NCI-H460 (cell line): ENCODE results near the gene SLC37A4. TPM values are rescaled to one million over a fixed set of nuclear protein-coding genes. Genes with fewer than 3 reads are reported as not detected.
"Not testable (repeated sequence)": the region's sequence is repeated elsewhere in the genome, so short reads cannot be mapped to it uniquely, and the experiment has no call there.

ENCODE experiments used
- DNase-seq: peaks from one replicate; pipeline ENCODE4 v3.0.0-alpha.2; 2016; ENCODE audit warnings: low read depth; ENCODE audit errors: extremely low read depth
- polyA plus RNA-seq: library from polyadenylated mRNA; depleted of rRNA; stranded (reverse); fragments of >200 nt; gene quantifications from 2 replicates; pipeline ENCODE4 v1.2.3, GENCODE V29; 2014; cell fraction: nucleus; rRNA removed
- total RNA-seq: library from RNA; depleted of rRNA; stranded (reverse); fragments of >200 nt; shearing (Covaris generic); gene quantifications from 2 replicates; pipeline ENCODE4 v1.2.3, GENCODE V29; 2014; rRNA removed

Gene SLC37A4
- total RNA-seq = 12.8 and 14.0 TPM in 2 replicates
- polyA plus RNA-seq = 34.0 and 52.1 TPM in 2 replicates

GRCh38 chr11:119030329-119031047 lies at the start of gene SLC37A4:
SLC37A4 (minus strand) TSS chr11:119030877.
- DNase-seq = peak; percentile 94

GRCh38 chr11:119078675-119079420 lies 48.2 kb upstream of the SLC37A4 start:
- no peak for DNase-seq

- no peak for DNase-seq
Observed at GRCh38 chr11:119077839-119078238, 47.2 kb upstream of the SLC37A4 start.

- DNase-seq = peak; percentile 88
Observed at GRCh38 chr11:119067371-119068222, 36.9 kb upstream of the SLC37A4 start, which contains the start of gene VPS11. VPS11 (plus strand) TSS chr11:119067818; CDS start chr11:119067824, 6 bp downstream.

- DNase-seq = peak; percentile 30
Observed at GRCh38 chr11:119065369-119065768, 34.7 kb upstream of the SLC37A4 start.

GRCh38 chr11:119062779-119063178 lies 32.1 kb upstream of the SLC37A4 start:
- no peak for DNase-seq

- no peak for DNase-seq
Observed at GRCh38 chr11:119061256-119061655, 30.6 kb upstream of the SLC37A4 start.

GRCh38 chr11:119059128-119059527 lies 28.5 kb upstream of the SLC37A4 start:
- not testable (repeated sequence) for DNase-seq

GRCh38 chr11:119057000-119057769 lies 26.5 kb upstream of the SLC37A4 start, which contains the start of gene HYOU1:
HYOU1 (minus strand) TSS chr11:119057205; CDS start chr11:119056160, 1,045 bp downstream.
- peak; percentile 92 for DNase-seq

- no peak for DNase-seq
Observed at GRCh38 chr11:119056421-119056999, 25.8 kb upstream of the SLC37A4 start.

GRCh38 chr11:119055901-119056300 lies 25.2 kb upstream of the SLC37A4 start:
- DNase-seq = no peak

- DNase-seq = no peak
Observed at GRCh38 chr11:119054418-119054817, 23.7 kb upstream of the SLC37A4 start.

GRCh38 chr11:119052163-119052814 lies 21.6 kb upstream of the SLC37A4 start:
- DNase-seq = no peak

GRCh38 chr11:119051440-119052162 lies 20.9 kb upstream of the SLC37A4 start:
- no peak for DNase-seq

GRCh38 chr11:119049081-119049480 lies 18.4 kb upstream of the SLC37A4 start:
- no peak for DNase-seq

GRCh38 chr11:119048644-119049043 lies 18.0 kb upstream of the SLC37A4 start:
- DNase-seq = no peak

GRCh38 chr11:119047205-119047604 lies 16.5 kb upstream of the SLC37A4 start:
- no peak for DNase-seq

GRCh38 chr11:119046489-119046888 lies 15.8 kb upstream of the SLC37A4 start:
- no peak for DNase-seq
